Left renal cortex interstitium (tissue), 4 donors: ENCODE measurements around the gene SGMS1. TPM values are rescaled to one million over a fixed set of nuclear protein-coding genes. Genes with fewer than 3 reads are reported as not detected.
"Not testable (repeated sequence)": the region's sequence is repeated elsewhere in the genome, so short reads cannot be mapped to it uniquely, and the experiment has no call there.

Experiments
- DNase-seq, 4 donors: peaks; one replicate each; pipeline ENCODE4 v3.0.0-alpha.2; 2013; ENCODE audit warnings: low read depth in 4 of 4, low spot score in 2 of 4, missing footprints in 1 of 4
- polyA plus RNA-seq, 4 donors: library from polyadenylated mRNA; unstranded; fragments of 120-200 nt; gene quantifications; one replicate each; pipeline ENCODE4 v1.2.1, GENCODE V29; 2013; ENCODE audit not compliant: insufficient read length in 4 of 4

The SGMS1 gene
- polyA plus RNA-seq, 4 donors = 53.7 to 59.7 (median 55.1) TPM

- DNase-seq = no peak
Measured at GRCh38 chr10:50438049-50438936, 185.5 kb downstream of the SGMS1 start.

DNA sequence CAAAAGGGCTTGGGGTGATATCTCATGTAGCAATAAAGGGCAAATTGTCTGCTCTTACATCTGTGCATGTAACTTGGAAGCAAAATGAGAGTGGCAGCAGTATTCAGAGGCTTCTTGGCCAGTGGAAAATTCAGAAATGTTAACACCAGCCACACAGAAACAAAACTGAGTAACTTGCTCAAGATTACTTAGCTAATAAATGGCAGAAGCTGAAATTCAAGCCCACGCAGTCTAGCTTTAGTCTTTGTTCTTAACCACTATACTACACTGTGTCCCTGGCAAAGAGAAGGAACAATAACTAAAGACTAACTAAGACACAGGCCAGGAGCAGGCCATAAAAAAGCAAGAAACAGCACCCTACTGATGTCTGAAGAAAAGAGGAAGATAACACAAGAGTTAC, 186.5 kb downstream of the SGMS1 start:
- no peak for DNase-seq

- DNase-seq = no peak
Measured at GRCh38 chr10:50436805-50437204, 187.0 kb downstream of the SGMS1 start.

DNA sequence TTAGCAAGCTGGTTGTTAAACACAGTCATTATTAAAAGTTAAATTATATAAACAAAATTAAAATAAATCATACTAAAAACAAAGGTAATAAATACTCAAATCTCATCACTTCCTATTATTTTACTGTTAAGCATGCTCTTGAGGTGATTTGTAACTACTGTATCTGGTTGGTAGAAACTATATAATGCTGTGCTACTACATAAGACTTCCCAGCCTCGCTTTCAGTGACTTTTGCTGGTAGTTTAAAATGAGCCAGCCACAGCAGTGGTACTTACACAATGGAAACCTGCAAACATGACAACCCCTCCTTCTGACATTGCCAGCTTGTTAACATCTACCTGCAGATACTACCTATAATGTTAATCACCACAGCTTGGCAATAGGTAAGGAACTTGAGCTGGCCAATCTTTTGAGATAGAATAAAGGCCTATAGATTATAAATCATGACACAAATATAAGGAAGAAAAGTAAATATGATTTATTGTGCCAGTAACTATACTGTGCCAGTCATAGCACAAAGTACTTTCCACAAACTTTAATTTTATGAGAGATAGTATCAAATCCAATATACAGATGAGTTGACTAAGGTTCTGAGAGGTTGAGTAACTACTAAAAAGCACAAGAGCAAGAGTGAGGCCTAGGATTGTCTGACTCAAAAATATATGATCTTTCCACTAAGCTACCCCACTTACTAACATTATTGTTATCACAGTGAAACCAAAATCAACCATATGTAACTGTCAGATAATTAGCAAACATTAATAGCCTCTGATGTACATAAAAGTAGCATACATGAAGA, 191.3 kb downstream of the SGMS1 start:
- no peak for DNase-seq

- DNase-seq = no peak
Measured at GRCh38 chr10:50431791-50432190, 192.0 kb downstream of the SGMS1 start.

- no peak for DNase-seq
Measured at GRCh38 chr10:50431133-50431532, 192.6 kb downstream of the SGMS1 start.

GRCh38 chr10:50426485-50426884, 197.3 kb downstream of the SGMS1 start:
- DNase-seq = no peak

- not testable (repeated sequence) for DNase-seq
Measured at GRCh38 chr10:50425215-50425614, 198.5 kb downstream of the SGMS1 start.

- DNase-seq = no peak
Measured at GRCh38 chr10:50423448-50423847, 200.3 kb downstream of the SGMS1 start.

DNA sequence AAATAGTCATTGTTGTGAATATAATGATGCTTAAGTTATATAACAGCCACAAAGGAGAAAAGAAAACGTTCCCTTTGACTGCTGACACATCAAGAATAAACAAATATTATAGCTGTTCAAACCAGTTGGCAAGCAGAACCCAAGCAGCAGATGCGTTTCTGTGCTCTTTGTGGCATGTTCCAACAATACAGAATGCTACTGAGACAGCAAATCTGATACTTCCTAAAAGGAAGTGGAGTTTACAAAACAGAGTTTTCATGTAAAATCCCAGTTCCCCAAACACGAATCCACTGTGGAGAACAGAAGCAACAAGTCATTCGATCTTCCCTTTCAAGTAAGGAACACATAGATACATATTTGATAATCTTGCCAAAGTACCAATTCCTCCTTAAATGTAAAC, 201.5 kb downstream of the SGMS1 start:
- no peak for DNase-seq

GRCh38 chr10:50421026-50421719, 202.6 kb downstream of the SGMS1 start:
- DNase-seq = peak in 1 of 4 donors; percentile 62

DNA sequence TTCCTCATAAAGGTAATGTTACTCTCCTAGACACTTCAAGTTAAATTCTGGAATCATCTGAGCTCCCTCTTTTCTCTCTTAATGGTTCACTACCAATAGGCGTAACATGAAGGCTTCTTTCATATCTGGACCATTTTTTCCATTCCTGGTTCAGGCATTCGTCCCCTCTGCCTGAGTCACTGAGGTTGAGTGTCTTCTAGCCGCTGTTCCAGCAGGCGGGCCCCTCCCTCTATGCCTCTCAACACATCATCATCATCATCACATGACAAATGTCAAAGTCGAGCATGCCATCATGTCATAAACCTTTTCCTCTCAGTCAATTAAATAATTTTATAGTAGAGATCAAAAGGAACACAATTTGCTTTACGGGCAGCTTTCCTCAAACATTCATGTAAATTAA, 203.6 kb downstream of the SGMS1 start:
- no peak for DNase-seq

GRCh38 chr10:50419756-50420155, 204.0 kb downstream of the SGMS1 start:
- no peak for DNase-seq

- DNase-seq = no peak
Measured at GRCh38 chr10:50419091-50419490, 204.7 kb downstream of the SGMS1 start.

- peak in 2 of 4 donors; percentile 41 to 53 for DNase-seq
Measured at GRCh38 chr10:50417886-50418830, 205.6 kb downstream of the SGMS1 start.

GRCh38 chr10:50417486-50417885, 206.3 kb downstream of the SGMS1 start:
- no peak for DNase-seq

GRCh38 chr10:50416881-50417280, 206.9 kb downstream of the SGMS1 start:
- DNase-seq = no peak

- no peak for DNase-seq
Measured at GRCh38 chr10:50416181-50416824, 207.5 kb downstream of the SGMS1 start.

DNA sequence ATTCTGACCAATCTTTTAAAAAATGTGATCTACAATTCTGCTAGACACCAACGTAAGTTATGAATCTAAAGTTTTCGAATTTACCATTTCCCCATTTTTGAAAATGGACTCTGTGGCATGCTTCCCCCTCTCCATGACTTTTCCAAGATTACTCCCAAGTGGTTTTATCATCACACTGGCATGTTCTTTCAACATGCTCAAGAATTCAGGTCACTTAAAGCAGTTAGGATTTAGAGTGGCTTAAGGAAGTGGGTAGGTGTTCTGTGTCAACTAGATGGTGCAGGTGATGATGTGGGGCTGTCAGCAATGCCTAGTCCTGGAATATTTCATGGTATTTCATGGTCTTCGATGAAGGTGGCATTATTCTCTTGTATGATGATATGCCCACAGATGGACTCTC, 208.5 kb downstream of the SGMS1 start:
- no peak for DNase-seq
